GM19043 (cell line): ENCODE results near the gene MXRA7.
"Not testable (repeated sequence)": the region's sequence is repeated elsewhere in the genome, so short reads cannot be mapped to it uniquely, and the experiment has no call there.

ENCODE experiments used
- ATAC-seq: cut with Tn5 transposase; IDR thresholded peaks from one replicate; pipeline ENCODE4 v1.9.1; 2021; ENCODE audit warnings: low read depth; ENCODE audit not compliant: unreplicated experiment

Gene MXRA7

GRCh38 chr17:76657505-76658241 lies 53.1 kb downstream of the MXRA7 start:
- ATAC-seq = no peak

- ATAC-seq = no peak
These were observed 56.4 kb downstream of the MXRA7 start for GRCh38 chr17:76654408-76654807.

GRCh38 chr17:76650504-76650903 lies 60.3 kb downstream of the MXRA7 start:
- no peak for ATAC-seq

- no peak for ATAC-seq
These were observed 64.1 kb downstream of the MXRA7 start for GRCh38 chr17:76646712-76647111.

GRCh38 chr17:76645481-76645880 lies 65.3 kb downstream of the MXRA7 start:
- ATAC-seq = no peak

GRCh38 chr17:76644995-76645394 lies 65.8 kb downstream of the MXRA7 start:
- ATAC-seq = no peak

GRCh38 chr17:76643553-76644148 lies 67.1 kb downstream of the MXRA7 start, which contains the start of gene ST6GALNAC1:
Gene ST6GALNAC1 (minus strand): TSS chr17:76643757. CDS start chr17:76643638, 119 bp downstream.
- no peak for ATAC-seq

GRCh38 chr17:76642994-76643393 lies 67.8 kb downstream of the MXRA7 start:
- no peak for ATAC-seq

GRCh38 chr17:76642032-76642561 lies 68.7 kb downstream of the MXRA7 start:
- ATAC-seq = no peak

GRCh38 chr17:76641501-76641900 lies 69.3 kb downstream of the MXRA7 start:
- no peak for ATAC-seq

GRCh38 chr17:76640550-76641380 lies 70.0 kb downstream of the MXRA7 start:
- ATAC-seq = no peak

GRCh38 chr17:76638263-76638662 lies 72.5 kb downstream of the MXRA7 start:
- ATAC-seq = no peak

GRCh38 chr17:76636486-76637206 lies 74.1 kb downstream of the MXRA7 start:
- not testable (repeated sequence) for ATAC-seq

- no peak for ATAC-seq
These were observed 75.0 kb downstream of the MXRA7 start for GRCh38 chr17:76635659-76636360.

GRCh38 chr17:76635039-76635438 lies 75.7 kb downstream of the MXRA7 start:
- ATAC-seq = no peak

GRCh38 chr17:76633628-76634328 lies 77.0 kb downstream of the MXRA7 start:
- ATAC-seq = no peak

GRCh38 chr17:76631821-76632565 lies 78.8 kb downstream of the MXRA7 start:
- no peak for ATAC-seq

- no peak for ATAC-seq
These were observed 80.6 kb downstream of the MXRA7 start for GRCh38 chr17:76630151-76630550.
